ENCODE results near the gene NRP1. TPM values are rescaled to one million over a fixed set of nuclear protein-coding genes. Genes with fewer than 3 reads are reported as not detected.
A peak's percentile ranks its signal among the peaks of the same experiment; 100 is the strongest.
"Not testable (repeated sequence)": the region's sequence is repeated elsewhere in the genome, so short reads cannot be mapped to it uniquely, and the experiment has no call there.

Gene NRP1
- total and polyA plus RNA-seq, 10 donors: 4.8 to 202 (median 138) TPM

- TF ChIP-seq POLR2AphosphoS5 (IDR thresholded peaks at IDR 0.05): no peak
- TF ChIP-seq POLR2A (IDR thresholded peaks at IDR 0.05): no peak
- no peak for TF ChIP-seq CTCF (IDR thresholded peaks at IDR 0.05 in 8 of 11, conservative IDR thresholded peaks at IDR 0.05 in 3 of 11)
- DNase-seq: no peak
- Histone ChIP-seq H3K4me3 (no peak overlapping the region), H3K36me3 (peaks cover 0 to 12% (median 0%) of the 10 kb centered on the region in 6 donors), H3K9me3 (no peaks in the 10 kb centered on the region), H3K27ac (peak overlapping the region in 6 of 8 donors; percentile 63 to 79 (median 70)), H3K27me3 (replicated peaks in 1 of 7) (no peaks in the 10 kb centered on the region), H3K4me1 (peaks cover 4 to 76% (median 33%) of the 10 kb centered on the region in 6 donors)
- intact Hi-C loops (cut with DNase I; ENCODE audit: low total_unique reads): no loop called here
- whole genome bisulfite sequencing, 5 donors: 88 to 94% (median 91%) methylated on average over 9 of the region's 9 CpGs
Measured at GRCh38 chr10:33301097-33301789, 33.2 kb downstream of the NRP1 start.

GRCh38 chr10:33300544-33300943, 33.9 kb downstream of the NRP1 start:
- DNase-seq; H3K9me3 ChIP-seq; H3K27me3 ChIP-seq (replicated peaks in 1 of 7); intact Hi-C loops (cut with DNase I; ENCODE audit: low total_unique reads); H3K4me3 ChIP-seq: not testable (repeated sequence)
- peaks cover 0 to 12% (median 0%) of the 10 kb centered on the region in 6 donors for H3K36me3 ChIP-seq
- peak overlapping the region in 3 of 8 donors; percentile 27 to 79 (median 67) for H3K27ac ChIP-seq
- peaks cover 4 to 71% (median 33%) of the 10 kb centered on the region in 6 donors for H3K4me1 ChIP-seq
- 84 to 91% (median 87%) methylated on average over 3 of the region's 3 CpGs for WGBS, 5 donors

- peaks cover 4 to 62% (median 33%) of the 10 kb centered on the region in 6 donors for H3K4me1 ChIP-seq
- H3K36me3 ChIP-seq: peaks cover 0 to 15% (median 0%) of the 10 kb centered on the region in 6 donors
- no peak for DNase-seq
- intact Hi-C loops (cut with DNase I; ENCODE audit: low total_unique reads): no loop called here
- no peak overlapping the region for H3K4me3 ChIP-seq
- H3K9me3 ChIP-seq: no peaks in the 10 kb centered on the region
- 47 to 74% (median 64%) methylated on average over 2 of the region's 2 CpGs for WGBS, 5 donors
- TF ChIP-seq POLR2A (IDR thresholded peaks at IDR 0.05) (no peak), CTCF (IDR thresholded peaks at IDR 0.05 in 8 of 11, conservative IDR thresholded peaks at IDR 0.05 in 3 of 11) (no peak), POLR2AphosphoS5 (IDR thresholded peaks at IDR 0.05) (no peak)
- H3K27me3 ChIP-seq (replicated peaks in 1 of 7): no peaks in the 10 kb centered on the region
- peak overlapping the region; percentile 29 to 79 (median 48) for H3K27ac ChIP-seq
Measured at GRCh38 chr10:33298893-33299292, 35.6 kb downstream of the NRP1 start.

- DNase-seq: no peak
- H3K4me1 ChIP-seq: peaks cover 4 to 54% (median 28%) of the 10 kb centered on the region in 6 donors
- WGBS, 5 donors: 80 to 92% (median 86%) methylated on average over 6 of the region's 6 CpGs
- intact Hi-C loops (cut with DNase I; ENCODE audit: low total_unique reads): no loop called here
- H3K9me3 ChIP-seq: no peaks in the 10 kb centered on the region
- H3K4me3 ChIP-seq: no peak overlapping the region
- no peaks in the 10 kb centered on the region for H3K27me3 ChIP-seq (replicated peaks in 1 of 7)
- H3K27ac ChIP-seq: peak overlapping the region in 5 of 8 donors; percentile 29 to 79 (median 50)
- peaks cover 0 to 17% (median 0%) of the 10 kb centered on the region in 6 donors for H3K36me3 ChIP-seq
- no peak for TF ChIP-seq POLR2AphosphoS5 (IDR thresholded peaks at IDR 0.05)
- TF ChIP-seq POLR2A (IDR thresholded peaks at IDR 0.05): no peak
- no peak for TF ChIP-seq CTCF (IDR thresholded peaks at IDR 0.05 in 8 of 11, conservative IDR thresholded peaks at IDR 0.05 in 3 of 11)
Measured at GRCh38 chr10:33298110-33298509, 36.4 kb downstream of the NRP1 start.

All from spleen (tissue), 11 donors.